Measurements from ENCODE around the gene TMEM150C. TPM values are rescaled to one million over a fixed set of nuclear protein-coding genes. Genes with fewer than 3 reads are reported as not detected.

The TMEM150C gene
- polyA plus RNA-seq, 1 donor from 2014 or later: 4.9 TPM

- H3K9ac ChIP-seq (ENCODE audit: low read length): no peak overlapping the region
- no peaks in the 10 kb centered on the region for H3K27me3 ChIP-seq (ENCODE audit: insufficient read depth, low read depth, low read length)
- H3K36me3 ChIP-seq (ENCODE audit: insufficient read depth, low read length): no peaks in the 10 kb centered on the region
- no peaks in the 10 kb centered on the region for H3F3A ChIP-seq (ENCODE audit: insufficient read depth, low read length, poor library complexity, severe bottlenecking)
- no peak overlapping the region for H3K27ac ChIP-seq (ENCODE audit: low read length)
- TF ChIP-seq REST (IDR thresholded peaks at IDR 0.05; ENCODE audit: borderline replicate concordance) (no peak), SMC3 (conservative IDR thresholded peaks at IDR 0.05; ENCODE audit: poor library complexity) (no peak), RAD21 (conservative IDR thresholded peaks at IDR 0.05) (no peak), EP300 (conservative IDR thresholded peaks at IDR 0.05; ENCODE audit: poor library complexity, severe bottlenecking) (no peak), MXI1 (conservative IDR thresholded peaks at IDR 0.05; ENCODE audit: poor library complexity, severe bottlenecking) (no peak), EZH2 (IDR thresholded peaks at IDR 0.05; ENCODE audit: borderline replicate concordance, insufficient read depth, low read length, poor library complexity, severe bottlenecking) (no peak), POLR2AphosphoS5 (IDR thresholded peaks at IDR 0.05) (no peak), TAF1 (IDR thresholded peaks at IDR 0.05; ENCODE audit: low read depth) (no peak), CTCF (IDR thresholded peaks at IDR 0.05; ENCODE audit: poor library complexity, severe bottlenecking) (no peak)
- H3K9me2 ChIP-seq (ENCODE audit: insufficient read depth, low read length): no peaks in the 10 kb centered on the region
- no peaks in the 10 kb centered on the region for H4K20me1 ChIP-seq (ENCODE audit: insufficient read depth)
- H3K79me2 ChIP-seq (replicated peaks; ENCODE audit: insufficient read depth, low read length): no peaks in the 10 kb centered on the region
- no peak overlapping the region for H3K4me3 ChIP-seq (ENCODE audit: low read length)
- H2AFZ ChIP-seq (ENCODE audit: low read depth, low read length): no peak overlapping the region
- no peak overlapping the region for H3K4me2 ChIP-seq (ENCODE audit: low read length)
- no peaks in the 10 kb centered on the region for H3K9me3 ChIP-seq (ENCODE audit: low read length)
Observed at GRCh38 chr4:82599336-82599735, 37.5 kb upstream of the TMEM150C start.

- Histone ChIP-seq H3K9me3 (ENCODE audit: low read length) (no peaks in the 10 kb centered on the region), H3K4me2 (ENCODE audit: low read length) (no peak overlapping the region)
- no peak for TF ChIP-seq RAD21 (conservative IDR thresholded peaks at IDR 0.05)
- no peak for TF ChIP-seq EZH2 (IDR thresholded peaks at IDR 0.05; ENCODE audit: borderline replicate concordance, insufficient read depth, low read length, poor library complexity, severe bottlenecking)
- TF ChIP-seq MXI1 (conservative IDR thresholded peaks at IDR 0.05; ENCODE audit: poor library complexity, severe bottlenecking): no peak
- TF ChIP-seq POLR2AphosphoS5 (IDR thresholded peaks at IDR 0.05): no peak
- no peak for TF ChIP-seq SMC3 (conservative IDR thresholded peaks at IDR 0.05; ENCODE audit: poor library complexity)
- TF ChIP-seq CTCF (IDR thresholded peaks at IDR 0.05; ENCODE audit: poor library complexity, severe bottlenecking): no peak
- no peak for TF ChIP-seq EP300 (conservative IDR thresholded peaks at IDR 0.05; ENCODE audit: poor library complexity, severe bottlenecking)
- no peak for TF ChIP-seq TAF1 (IDR thresholded peaks at IDR 0.05; ENCODE audit: low read depth)
- no peak for TF ChIP-seq REST (IDR thresholded peaks at IDR 0.05; ENCODE audit: borderline replicate concordance)
Observed at GRCh38 chr4:82594456-82594855, 32.7 kb upstream of the TMEM150C start.

More at GRCh38 chr4:82594456-82594855, 32.7 kb upstream of the TMEM150C start:
- H3K4me3 ChIP-seq (ENCODE audit: low read length): no peak overlapping the region
- no peaks in the 10 kb centered on the region for H3F3A ChIP-seq (ENCODE audit: insufficient read depth, low read length, poor library complexity, severe bottlenecking)
- H3K36me3 ChIP-seq (ENCODE audit: insufficient read depth, low read length): no peaks in the 10 kb centered on the region
- no peaks in the 10 kb centered on the region for H3K27me3 ChIP-seq (ENCODE audit: insufficient read depth, low read depth, low read length)
- H4K20me1 ChIP-seq (ENCODE audit: insufficient read depth): no peaks in the 10 kb centered on the region
- no peaks in the 10 kb centered on the region for H3K79me2 ChIP-seq (replicated peaks; ENCODE audit: insufficient read depth, low read length)
- H3K9me2 ChIP-seq (ENCODE audit: insufficient read depth, low read length): no peaks in the 10 kb centered on the region
- H3K9ac ChIP-seq (ENCODE audit: low read length): no peak overlapping the region
- H3K27ac ChIP-seq (ENCODE audit: low read length): no peak overlapping the region
- H2AFZ ChIP-seq (ENCODE audit: low read depth, low read length): no peak overlapping the region

Measured in neural cell (in vitro differentiated cells).